ENCODE data around the gene TAF11L2. TPM values are rescaled to one million over a fixed set of nuclear protein-coding genes. Genes with fewer than 3 reads are reported as not detected.
"Not testable (repeated sequence)": the region's sequence is repeated elsewhere in the genome, so short reads cannot be mapped to it uniquely, and the experiment has no call there.

Gene TAF11L2
- total and polyA plus RNA-seq, 11 donors = not detected

DNA sequence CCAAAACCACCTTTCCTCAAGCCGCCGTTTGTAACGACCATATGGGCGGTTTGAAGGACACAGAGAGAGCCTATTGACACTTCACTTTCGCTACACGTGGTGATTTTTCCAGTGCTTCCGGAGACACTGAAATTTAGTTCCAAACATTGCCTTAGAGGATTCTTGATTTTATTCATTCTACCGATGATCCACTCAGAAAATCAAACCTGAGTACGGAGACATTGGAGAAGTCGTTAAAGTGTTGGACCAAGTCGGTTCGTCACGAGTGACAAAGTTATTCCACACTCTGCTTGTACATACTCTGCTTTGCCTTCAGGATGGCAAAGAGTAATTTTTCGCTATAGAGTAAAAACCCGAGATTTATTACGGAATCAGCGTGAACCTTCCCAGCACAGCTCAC, 28.5 kb downstream of the TAF11L2 start:
- ATAC-seq; H3K4me3 ChIP-seq; H3K27ac ChIP-seq; H3K36me3 ChIP-seq; intact Hi-C loops (cut with DNase I); H3K4me1 ChIP-seq; H3K27me3 ChIP-seq: not testable (repeated sequence)
- H3K9me3 ChIP-seq = peaks cover 0 to 12% (median 2%) of the 10 kb centered on the region in 12 donors
- 89 to 92% (median 91%) methylated on average over 9 to 17 of the region's 17 CpGs for WGBS, 4 donors
- DNase-seq = peak in 3 of 5 donors; percentile 38 to 54 (median 44)

DNA sequence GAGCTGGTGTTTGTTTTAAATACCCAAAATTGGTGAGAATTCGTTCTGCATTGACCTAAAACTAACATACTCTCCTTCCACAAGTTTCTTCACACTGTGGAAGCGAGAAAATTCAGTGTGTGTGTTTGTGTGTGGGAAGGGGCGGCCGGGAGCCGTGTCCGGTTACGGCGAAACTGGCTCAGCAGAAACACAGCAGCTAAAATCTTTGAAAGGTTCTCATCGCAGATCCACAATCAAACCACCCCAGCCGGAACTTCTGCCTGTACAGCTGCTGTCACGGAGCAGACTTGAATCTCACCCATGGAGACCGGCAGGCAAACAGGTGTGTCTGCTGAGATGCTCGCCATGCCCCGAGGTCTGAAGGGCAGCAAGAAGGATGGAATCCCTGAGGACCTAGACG, 30.3 kb downstream of the TAF11L2 start, which contains the start of gene TAF11L6:
TSS of gene TAF11L6 (plus strand) at position 301 of the 400 bp plus-strand sequence.
- intact Hi-C loops (cut with DNase I); H3K27ac ChIP-seq; H3K27me3 ChIP-seq; ATAC-seq; H3K36me3 ChIP-seq; H3K4me1 ChIP-seq; DNase-seq; H3K4me3 ChIP-seq: not testable (repeated sequence)
- peaks cover 0 to 12% (median 2%) of the 10 kb centered on the region in 12 donors for H3K9me3 ChIP-seq
- WGBS, 4 donors = no CpG with 5 or more reads among the region's 15 CpGs

Other genes with a start within 250 kb of the TAF11L2 start
- not detected for gene TAF11L3, start 20.1 kb downstream of the TAF11L2 start, total RNA-seq
- gene TAF11L3, start 20.1 kb downstream of the TAF11L2 start, polyA plus RNA-seq = not detected
- not detected for gene TAF11L4, start 23.6 kb downstream of the TAF11L2 start, total RNA-seq
- not detected for gene TAF11L4, start 23.6 kb downstream of the TAF11L2 start, polyA plus RNA-seq
- gene TAF11L5, start 27.0 kb downstream of the TAF11L2 start, total RNA-seq = not detected
- gene TAF11L5, start 27.0 kb downstream of the TAF11L2 start, polyA plus RNA-seq = not detected
- gene TAF11L6, start 30.4 kb downstream of the TAF11L2 start, total RNA-seq = not detected
- gene TAF11L6, start 30.4 kb downstream of the TAF11L2 start, polyA plus RNA-seq = not detected
- not detected for gene TAF11L7, start 87.5 kb downstream of the TAF11L2 start, total RNA-seq
- gene TAF11L7, start 87.5 kb downstream of the TAF11L2 start, polyA plus RNA-seq = not detected
- not detected for gene TAF11L8, start 92.7 kb downstream of the TAF11L2 start, total RNA-seq
- gene TAF11L8, start 92.7 kb downstream of the TAF11L2 start, polyA plus RNA-seq = not detected
- gene TAF11L9, start 96.2 kb downstream of the TAF11L2 start, total RNA-seq = not detected
- gene TAF11L9, start 96.2 kb downstream of the TAF11L2 start, polyA plus RNA-seq = not detected
- not detected for gene TAF11L10, start 99.6 kb downstream of the TAF11L2 start, total RNA-seq
- not detected for gene TAF11L10, start 99.6 kb downstream of the TAF11L2 start, polyA plus RNA-seq
- gene TAF11L11, start 106.0 kb downstream of the TAF11L2 start, total RNA-seq = not detected
- gene TAF11L11, start 106.0 kb downstream of the TAF11L2 start, polyA plus RNA-seq = not detected
- gene TAF11L12, start 112.2 kb downstream of the TAF11L2 start, total RNA-seq = not detected
- gene TAF11L12, start 112.2 kb downstream of the TAF11L2 start, polyA plus RNA-seq = not detected
- not detected for gene TAF11L13, start 133.9 kb downstream of the TAF11L2 start, total RNA-seq
- not detected for gene TAF11L13, start 133.9 kb downstream of the TAF11L2 start, polyA plus RNA-seq
- not detected for gene TAF11L14, start 136.2 kb downstream of the TAF11L2 start, total RNA-seq
- not detected for gene TAF11L14, start 136.2 kb downstream of the TAF11L2 start, polyA plus RNA-seq